GM12878 (cell line): ENCODE measurements around the gene GRIK4. TPM values are rescaled to one million over a fixed set of nuclear protein-coding genes. Genes with fewer than 3 reads are reported as not detected.
A peak's percentile ranks its signal among the peaks of the same experiment; 100 is the strongest.

Experiments
- ATF7 ChIP-seq: fragments of 450-650 bp; IDR thresholded peaks from 2 replicates; pipeline ENCODE4 v1.6.1; 2016; ENCODE audit warnings: low read depth, mild to moderate bottlenecking
- BRCA1 ChIP-seq: IDR thresholded peaks from 2 replicates; pipeline ENCODE4 v1.6.1; 2011; ENCODE audit warnings: low read depth, low read length, improper control_type of control experiment
- CREB1 ChIP-seq: IDR thresholded peaks from 2 replicates; pipeline ENCODE4 v1.6.1; 2012; ENCODE audit warnings: low read depth, mild to moderate bottlenecking, inconsistent platforms
- CUX1 ChIP-seq: IDR thresholded peaks from 2 replicates; pipeline ENCODE4 v1.6.1; 2012; ENCODE audit warnings: improper control_type of control experiment, low read depth, low read length; ENCODE audit not compliant: insufficient replicate concordance
- GABPA ChIP-seq: IDR thresholded peaks from 2 replicates; pipeline ENCODE4 v1.6.1; 2014; ENCODE audit warnings: antibody characterized with exemption, low read depth, mild to moderate bottlenecking, inconsistent platforms
- HDGF ChIP-seq: fragments of 450-650 bp; IDR thresholded peaks from 2 replicates; pipeline ENCODE4 v1.6.1; 2016; ENCODE audit warnings: antibody characterized with exemption
- IKZF2 ChIP-seq, 2 experiments: fragments of 450-650 bp; IDR thresholded peaks; 2 replicates each; pipeline ENCODE4 v1.6.1; 2017; ENCODE audit warnings: mild to moderate bottlenecking in 2 of 2, moderate library complexity in 2 of 2
- KAT2A ChIP-seq: conservative IDR thresholded peaks from 2 replicates; pipeline ENCODE4 v1.6.1; 2011; ENCODE audit warnings: low read depth, low read length; ENCODE audit not compliant: control insufficient read depth
- NFIC ChIP-seq: IDR thresholded peaks from 2 replicates; pipeline ENCODE4 v1.6.1; 2012; ENCODE audit warnings: low read depth, mild to moderate bottlenecking, inconsistent platforms, low read length, moderate library complexity
- NR2C2 ChIP-seq: IDR thresholded peaks from 2 replicates; pipeline ENCODE4 v1.6.1; 2011; ENCODE audit warnings: borderline replicate concordance, low read depth; ENCODE audit not compliant: control insufficient read depth, insufficient read length
- PML ChIP-seq: IDR thresholded peaks from 2 replicates; pipeline ENCODE4 v1.6.1; 2012; ENCODE audit warnings: low read length, inconsistent platforms
- POLR2AphosphoS2 ChIP-seq: IDR thresholded peaks from 2 replicates; pipeline ENCODE4 v1.6.1; 2011; ENCODE audit warnings: low read depth, mild to moderate bottlenecking, low read length, improper control_type of control experiment, moderate library complexity
- RAD51 ChIP-seq: fragments of 450-650 bp; IDR thresholded peaks from 2 replicates; pipeline ENCODE4 v1.6.1; 2016; ENCODE audit warnings: moderate library complexity, mild to moderate bottlenecking, inconsistent platforms
- ZBTB4 ChIP-seq: fragments of 450-650 bp; formaldehyde crosslinking; IDR thresholded peaks from 2 replicates; pipeline ENCODE4 v1.4.0; 2022; ENCODE audit warnings: mild to moderate bottlenecking, moderate library complexity
- ZNF687 ChIP-seq: fragments of 450-650 bp; IDR thresholded peaks from 2 replicates; pipeline ENCODE4 v1.6.1; 2017; ENCODE audit warnings: mild to moderate bottlenecking, moderate library complexity
- polyA plus RNA-seq, 11 experiments: library from polyadenylated mRNA; depleted of rRNA in 4 of 11; unstranded in 6 of 11; stranded (reverse) in 5 of 11; fragments of >200 nt; fragmentation: Nextera tagmentation in 4 of 11; fragmentation: Illumina TruSeq in 1 of 11; extraction: Ambion mirVana in 4 of 11; extraction: Trizol in 1 of 11; gene quantifications; 1 replicate in 1 of 11; 2 replicates in 10 of 11; pipeline versions ENCODE4 v1.2.1 to v1.2.3, GENCODE V29; 2011 to 2016; ENCODE audit warnings: inconsistent platforms in 2 of 11, missing spikeins in 2 of 11, low read depth in 1 of 11
- total RNA-seq, 4 experiments: library from RNA; depleted of rRNA in 3 of 4; stranded (reverse); fragments of >200 nt in 3 of 4; fragmentation: Illumina TruSeq in 1 of 4; extraction: Trizol in 1 of 4; gene quantifications; 2 replicates each; pipeline versions ENCODE4 v1.2.1 to v1.2.3, GENCODE V29; 2013 to 2021

GRIK4 gene
- total and polyA plus RNA-seq, 10 of the 15 experiments (the other 5 are each of a cell fraction or from before 2014, with no cell fraction given), result 0.33 to 3.6 (median 0.72) TPM

GRCh38 chr11:120612513-120613263 is 101.1 kb downstream of the GRIK4 start (continued):
- TF ChIP-seq ZBTB4 (CRISPR knock-in tag), result no peak
- TF ChIP-seq CUX1, result peak; percentile 69
- no peak; the same call in 1 of the 2 replicates for TF ChIP-seq PML
- peak; percentile 71 for TF ChIP-seq ZNF687
- peak; percentile 70; the same call in 1 of the 2 replicates for TF ChIP-seq HDGF
- no peak for TF ChIP-seq KAT2A
- peak; percentile 82 to 87 for TF ChIP-seq IKZF2 (IDR thresholded peaks at IDR 0.05)
- TF ChIP-seq ATF7, result peak; percentile 68; the same call in 1 of the 2 replicates
- TF ChIP-seq GABPA, result no peak
- TF ChIP-seq NFIC, result peak; percentile 78
- no peak for TF ChIP-seq RAD51
- TF ChIP-seq BRCA1, result no peak
- no peak for TF ChIP-seq NR2C2
- no peak for TF ChIP-seq POLR2AphosphoS2
- TF ChIP-seq CREB1, result 0 out of 2 replicates have a peak, but pooled peaks have one; percentile 38
